ENCODE measurements around the gene CCDC157.

CCDC157 gene

GRCh38 chr22:30356449-30357235 lies at the start of gene CCDC157, which contains the start of gene SF3A1:
Gene CCDC157, plus strand, starts transcription at chr22:30357007. Its CDS starts 8,994 bp downstream, at chr22:30366001.
Gene SF3A1, minus strand, starts transcription at chr22:30356894. Its CDS starts 102 bp downstream, at chr22:30356792.
- Mint-ChIP-seq H3K9me3 (no peaks in the 10 kb centered on the region), H3K27ac (ENCODE audit: low read depth) (peak within 1 kb of the TSS; percentile 97), H3K4me3 (peak within 1 kb of the TSS; percentile 95), H3K4me1 (peaks cover 41% of the 10 kb centered on the region), H3K36me3 (ENCODE audit: insufficient read depth) (peaks cover 23% of the 10 kb centered on the region), H3K27me3 (no peaks in the 10 kb centered on the region)
- DNase-seq (ENCODE audit: low spot score in 2 of 2) = peak; percentile 78 to 80
- peak; percentile 91 for ATAC-seq (replicated peaks; ENCODE audit: extremely low read depth, poor library complexity, severe bottlenecking)

GRCh38 chr22:30307041-30307574 lies 49.7 kb upstream of the CCDC157 start:
- no peak for ATAC-seq (replicated peaks; ENCODE audit: extremely low read depth, poor library complexity, severe bottlenecking)
- no peak for DNase-seq (ENCODE audit: low spot score in 2 of 2)

GRCh38 chr22:30308093-30308492 lies 48.7 kb upstream of the CCDC157 start:
- peak overlapping the region; percentile 76 for H3K4me3 Mint-ChIP-seq
- H3K27me3 Mint-ChIP-seq = no peaks in the 10 kb centered on the region
- DNase-seq (ENCODE audit: low spot score in 2 of 2) (no peak), ATAC-seq (replicated peaks; ENCODE audit: extremely low read depth, poor library complexity, severe bottlenecking) (no peak)
- peaks cover 9% of the 10 kb centered on the region for H3K36me3 Mint-ChIP-seq (ENCODE audit: insufficient read depth)
- H3K27ac Mint-ChIP-seq (ENCODE audit: low read depth) = peak overlapping the region; percentile 92
- no peaks in the 10 kb centered on the region for H3K9me3 Mint-ChIP-seq
- peaks cover 94% of the 10 kb centered on the region for H3K4me1 Mint-ChIP-seq

More at GRCh38 chr22:30307041-30307574, 49.7 kb upstream of the CCDC157 start:
- Mint-ChIP-seq H3K9me3 (no peaks in the 10 kb centered on the region), H3K36me3 (ENCODE audit: insufficient read depth) (peaks cover 12% of the 10 kb centered on the region), H3K4me1 (peaks cover 94% of the 10 kb centered on the region), H3K27ac (ENCODE audit: low read depth) (peak overlapping the region; percentile 92), H3K4me3 (peak overlapping the region; percentile 76), H3K27me3 (no peaks in the 10 kb centered on the region)

- H3K9me3 Mint-ChIP-seq = no peaks in the 10 kb centered on the region
- H3K4me3 Mint-ChIP-seq = peak overlapping the region; percentile 76
- no peak for DNase-seq (ENCODE audit: low spot score in 2 of 2)
- no peaks in the 10 kb centered on the region for H3K27me3 Mint-ChIP-seq
- peaks cover 91% of the 10 kb centered on the region for H3K4me1 Mint-ChIP-seq
- peak overlapping the region; percentile 92 for H3K27ac Mint-ChIP-seq (ENCODE audit: low read depth)
- H3K36me3 Mint-ChIP-seq (ENCODE audit: insufficient read depth) = peaks cover 9% of the 10 kb centered on the region
- no peak for ATAC-seq (replicated peaks; ENCODE audit: extremely low read depth, poor library complexity, severe bottlenecking)
Observed at GRCh38 chr22:30308518-30309230, 48.1 kb upstream of the CCDC157 start.

GRCh38 chr22:30309951-30310741 lies 46.7 kb upstream of the CCDC157 start:
- ATAC-seq (replicated peaks; ENCODE audit: extremely low read depth, poor library complexity, severe bottlenecking) = peak; percentile 37
- no peaks in the 10 kb centered on the region for H3K9me3 Mint-ChIP-seq
- H3K27ac Mint-ChIP-seq (ENCODE audit: low read depth) = peak overlapping the region; percentile 92
- H3K4me1 Mint-ChIP-seq = peaks cover 86% of the 10 kb centered on the region
- no peaks in the 10 kb centered on the region for H3K27me3 Mint-ChIP-seq
- peak overlapping the region; percentile 60 for H3K4me3 Mint-ChIP-seq
- no peak for DNase-seq (ENCODE audit: low spot score in 2 of 2)
- H3K36me3 Mint-ChIP-seq (ENCODE audit: insufficient read depth) = peaks cover 9% of the 10 kb centered on the region

- peak overlapping the region; percentile 92 for H3K27ac Mint-ChIP-seq (ENCODE audit: low read depth)
- no peaks in the 10 kb centered on the region for H3K9me3 Mint-ChIP-seq
- H3K4me1 Mint-ChIP-seq = peaks cover 86% of the 10 kb centered on the region
- H3K4me3 Mint-ChIP-seq = peak overlapping the region; percentile 60
- no peak for ATAC-seq (replicated peaks; ENCODE audit: extremely low read depth, poor library complexity, severe bottlenecking)
- peaks cover 9% of the 10 kb centered on the region for H3K36me3 Mint-ChIP-seq (ENCODE audit: insufficient read depth)
- H3K27me3 Mint-ChIP-seq = no peaks in the 10 kb centered on the region
- DNase-seq (ENCODE audit: low spot score in 2 of 2) = no peak
Observed at GRCh38 chr22:30310881-30311771, 45.7 kb upstream of the CCDC157 start.

- no peak for DNase-seq (ENCODE audit: low spot score in 2 of 2)
- peaks cover 5% of the 10 kb centered on the region for H3K36me3 Mint-ChIP-seq (ENCODE audit: insufficient read depth)
Observed at GRCh38 chr22:30312053-30312452, 44.8 kb upstream of the CCDC157 start.

GRCh38 chr22:30313527-30314363 lies 43.1 kb upstream of the CCDC157 start:
- Mint-ChIP-seq H3K9me3 (no peaks in the 10 kb centered on the region), H3K36me3 (ENCODE audit: insufficient read depth) (peaks cover 7% of the 10 kb centered on the region), H3K4me1 (peaks cover 84% of the 10 kb centered on the region), H3K27me3 (no peaks in the 10 kb centered on the region), H3K27ac (ENCODE audit: low read depth) (peak overlapping the region; percentile 92), H3K4me3 (no peak overlapping the region)
- no peak for DNase-seq (ENCODE audit: low spot score in 2 of 2)
- ATAC-seq (replicated peaks; ENCODE audit: extremely low read depth, poor library complexity, severe bottlenecking) = no peak

More at GRCh38 chr22:30312053-30312452, 44.8 kb upstream of the CCDC157 start:
- ATAC-seq (replicated peaks; ENCODE audit: extremely low read depth, poor library complexity, severe bottlenecking) = no peak
- peak overlapping the region; percentile 55 for H3K4me3 Mint-ChIP-seq
- H3K27ac Mint-ChIP-seq (ENCODE audit: low read depth) = peak overlapping the region; percentile 92
- H3K4me1 Mint-ChIP-seq = peaks cover 83% of the 10 kb centered on the region
- no peaks in the 10 kb centered on the region for H3K9me3 Mint-ChIP-seq
- H3K27me3 Mint-ChIP-seq = no peaks in the 10 kb centered on the region

- H3K4me3 Mint-ChIP-seq = no peak overlapping the region
- H3K9me3 Mint-ChIP-seq = no peaks in the 10 kb centered on the region
- ATAC-seq (replicated peaks; ENCODE audit: extremely low read depth, poor library complexity, severe bottlenecking) = no peak
- DNase-seq (ENCODE audit: low spot score in 2 of 2) = no peak
- peak overlapping the region; percentile 72 for H3K27ac Mint-ChIP-seq (ENCODE audit: low read depth)
- H3K36me3 Mint-ChIP-seq (ENCODE audit: insufficient read depth) = peaks cover 6% of the 10 kb centered on the region
- H3K27me3 Mint-ChIP-seq = no peaks in the 10 kb centered on the region
- peaks cover 89% of the 10 kb centered on the region for H3K4me1 Mint-ChIP-seq
Observed at GRCh38 chr22:30314915-30315314, 41.9 kb upstream of the CCDC157 start.

- Mint-ChIP-seq H3K27me3 (no peaks in the 10 kb centered on the region), H3K9me3 (no peaks in the 10 kb centered on the region), H3K4me3 (peak overlapping the region; percentile 16), H3K27ac (ENCODE audit: low read depth) (no peak overlapping the region), H3K4me1 (peaks cover 89% of the 10 kb centered on the region), H3K36me3 (ENCODE audit: insufficient read depth) (peaks cover 6% of the 10 kb centered on the region)
- DNase-seq (ENCODE audit: low spot score in 2 of 2) (no peak), ATAC-seq (replicated peaks; ENCODE audit: extremely low read depth, poor library complexity, severe bottlenecking) (no peak)
Observed at GRCh38 chr22:30315962-30316576, 40.7 kb upstream of the CCDC157 start.
